NB4 (cell line): ENCODE measurements around the gene ST14.

Experiments used
- DNase-seq: peaks from one replicate; pipeline ENCODE4 v3.0.0; 2010; ENCODE audit warnings: low read depth
- H3K4me3 ChIP-seq: one replicate; pipeline ENCODE4 v1.5.1; 2011; ENCODE audit warnings: mild to moderate bottlenecking, low read depth, low read length, moderate library complexity
- CTCF ChIP-seq: IDR thresholded peaks from one replicate; pipeline ENCODE4 v1.5.1; 2012; ENCODE audit warnings: low read depth, low read length
- MAX ChIP-seq: IDR thresholded peaks from 2 replicates; pipeline ENCODE4 v1.6.1; 2011; ENCODE audit warnings: low read depth, low read length
- MYC ChIP-seq: IDR thresholded peaks from 2 replicates; pipeline ENCODE4 v1.6.1; 2011; ENCODE audit warnings: low read depth, low read length
- POLR2A ChIP-seq: IDR thresholded peaks from 2 replicates; pipeline ENCODE4 v1.6.1; 2011; ENCODE audit warnings: mild to moderate bottlenecking; ENCODE audit not compliant: insufficient read length; ENCODE audit errors: extremely low read depth

ST14 gene

GRCh38 chr11:130128626-130129025, 31.0 kb upstream of the ST14 start:
- DNase-seq, result peak; percentile 26
- H3K4me3 ChIP-seq, result no peak overlapping the region
- no peak for TF ChIP-seq MAX
- no peak for TF ChIP-seq CTCF

GRCh38 chr11:130129922-130130321, 29.7 kb upstream of the ST14 start:
- H3K4me3 ChIP-seq, result no peak overlapping the region
- no peak for DNase-seq
- TF ChIP-seq CTCF (no peak), POLR2A (no peak), MYC (no peak), MAX (no peak)

GRCh38 chr11:130131961-130132850, 27.4 kb upstream of the ST14 start:
- H3K4me3 ChIP-seq, result no peak overlapping the region
- TF ChIP-seq CTCF (peak; percentile 79), MYC (no peak)
- DNase-seq, result peak; percentile 75

- no peak for DNase-seq
- no peak overlapping the region for H3K4me3 ChIP-seq
- TF ChIP-seq MYC, result no peak
- TF ChIP-seq CTCF, result no peak
- TF ChIP-seq POLR2A, result no peak
- TF ChIP-seq MAX, result no peak
Observed at GRCh38 chr11:130133716-130134115, 25.9 kb upstream of the ST14 start.

- H3K4me3 ChIP-seq, result no peak overlapping the region
Observed at GRCh38 chr11:130136107-130136506, 23.5 kb upstream of the ST14 start.

More at GRCh38 chr11:130136107-130136506, 23.5 kb upstream of the ST14 start:
- TF ChIP-seq MYC, result no peak
- TF ChIP-seq POLR2A, result no peak
- TF ChIP-seq MAX, result no peak
- no peak for TF ChIP-seq CTCF
- DNase-seq, result no peak
